C4-2B (cell line): ENCODE measurements around the gene PLD6.

ENCODE experiments used
- ZFX ChIP-seq: fragments of 450-650 bp; IDR thresholded peaks from 2 replicates; pipeline ENCODE4 v1.6.1; 2017
- TF ChIP-seq, protein P1 (sequence below): fragments of 450-650 bp; conservative IDR thresholded peaks from 2 replicates; pipeline ENCODE4 v1.5.1; 2017; ENCODE audit warnings: mild to moderate bottlenecking

DNA sequence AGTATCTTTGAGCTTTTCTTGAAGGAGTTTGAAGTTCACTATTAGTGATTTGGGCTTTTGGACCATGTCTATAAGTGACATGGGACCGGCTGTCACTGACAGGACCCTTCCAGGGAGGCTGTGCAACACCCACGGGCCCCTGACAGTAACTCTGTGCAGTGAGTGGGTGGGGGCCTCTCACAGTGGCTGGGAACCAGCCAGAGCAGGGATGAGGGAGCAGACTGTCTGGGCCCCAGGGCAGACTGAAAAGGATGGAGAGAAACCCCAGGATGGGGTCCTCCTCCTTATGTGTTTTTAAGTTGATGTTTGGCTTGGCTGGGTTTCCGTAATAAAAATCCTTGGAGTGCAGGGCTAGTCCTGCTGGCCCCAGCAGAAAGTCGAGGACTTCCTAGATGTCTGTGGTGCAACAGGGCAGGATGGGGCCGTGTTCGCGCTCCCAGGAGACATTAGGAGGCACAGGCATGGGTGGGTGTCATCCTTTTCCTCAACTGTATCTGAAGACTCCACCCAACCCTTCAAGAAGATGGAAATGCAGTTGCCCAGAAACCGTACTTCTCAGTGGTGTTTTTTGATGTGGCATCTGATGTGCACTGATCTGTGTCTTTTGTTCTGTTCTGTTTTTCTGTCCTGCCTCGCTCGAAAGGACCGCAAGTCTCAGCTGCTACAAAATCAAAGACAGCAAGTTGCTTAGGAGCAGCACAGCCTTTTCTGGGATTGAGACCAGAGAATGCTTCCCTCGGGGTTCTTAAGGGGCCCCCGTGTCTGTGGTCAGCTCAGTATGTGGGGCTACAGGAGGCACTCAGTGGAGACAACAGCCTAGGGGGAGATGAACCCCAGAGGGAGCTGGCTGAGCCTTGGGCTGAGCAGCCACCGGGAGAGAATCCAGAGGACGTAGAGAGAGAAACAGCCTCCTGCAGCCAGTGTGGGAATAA, 24.2 kb downstream of the PLD6 start:
- TF ChIP-seq, protein P1, sequence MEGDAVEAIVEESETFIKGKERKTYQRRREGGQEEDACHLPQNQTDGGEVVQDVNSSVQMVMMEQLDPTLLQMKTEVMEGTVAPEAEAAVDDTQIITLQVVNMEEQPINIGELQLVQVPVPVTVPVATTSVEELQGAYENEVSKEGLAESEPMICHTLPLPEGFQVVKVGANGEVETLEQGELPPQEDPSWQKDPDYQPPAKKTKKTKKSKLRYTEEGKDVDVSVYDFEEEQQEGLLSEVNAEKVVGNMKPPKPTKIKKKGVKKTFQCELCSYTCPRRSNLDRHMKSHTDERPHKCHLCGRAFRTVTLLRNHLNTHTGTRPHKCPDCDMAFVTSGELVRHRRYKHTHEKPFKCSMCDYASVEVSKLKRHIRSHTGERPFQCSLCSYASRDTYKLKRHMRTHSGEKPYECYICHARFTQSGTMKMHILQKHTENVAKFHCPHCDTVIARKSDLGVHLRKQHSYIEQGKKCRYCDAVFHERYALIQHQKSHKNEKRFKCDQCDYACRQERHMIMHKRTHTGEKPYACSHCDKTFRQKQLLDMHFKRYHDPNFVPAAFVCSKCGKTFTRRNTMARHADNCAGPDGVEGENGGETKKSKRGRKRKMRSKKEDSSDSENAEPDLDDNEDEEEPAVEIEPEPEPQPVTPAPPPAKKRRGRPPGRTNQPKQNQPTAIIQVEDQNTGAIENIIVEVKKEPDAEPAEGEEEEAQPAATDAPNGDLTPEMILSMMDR = no peak
- no peak for TF ChIP-seq ZFX
